ENCODE measurements around the gene KCTD11. TPM values are rescaled to one million over a fixed set of nuclear protein-coding genes. Genes with fewer than 3 reads are reported as not detected.

Gene KCTD11
- total RNA-seq, 1 experiment from 2014 or later: 8.5 TPM

DNA sequence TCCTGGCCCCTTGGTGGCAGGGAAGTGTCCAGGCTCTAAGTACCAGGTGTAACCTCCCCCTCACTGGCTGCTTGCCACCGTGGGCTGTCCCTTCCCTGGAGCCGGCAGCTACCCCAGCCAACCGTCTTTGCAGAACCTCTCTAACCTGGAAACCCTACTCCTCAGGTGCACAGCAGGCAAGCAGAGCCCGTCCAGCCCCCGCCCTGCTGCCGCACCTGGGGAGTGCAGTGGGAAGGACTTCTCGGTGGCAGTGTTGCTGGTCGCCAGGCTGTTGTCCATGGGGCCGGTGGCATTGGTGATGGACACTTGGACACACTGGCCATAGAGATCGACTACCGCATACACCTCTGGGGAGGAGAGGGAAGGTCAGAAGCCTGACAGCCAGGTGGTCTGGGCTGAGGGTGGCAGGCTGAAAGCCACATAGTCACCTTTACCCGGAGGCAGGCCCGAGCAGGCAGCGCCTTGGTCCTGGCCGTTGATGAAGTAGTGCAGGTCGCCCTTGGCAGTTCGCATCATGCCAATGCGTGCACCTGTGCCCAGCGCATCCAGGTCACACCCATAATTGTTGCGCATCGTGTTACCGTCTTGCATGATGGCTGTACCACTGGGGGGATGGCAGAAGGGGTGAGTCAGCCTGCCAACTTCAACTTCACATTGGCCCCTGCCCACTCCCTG, 29.3 kb upstream of the KCTD11 start:
- intact Hi-C loops (cut with micrococcal nuclease; ENCODE audit: unreplicated experiment): no loop called here
- H3K4me1 Mint-ChIP-seq (ENCODE audit: low read depth, unreplicated experiment): peaks cover under 1% of the 10 kb centered on the region
- no peak for DNase-seq
- no peak overlapping the region for H3K4me3 Mint-ChIP-seq (ENCODE audit: low read depth, unreplicated experiment)
- CTCF ChIA-PET: no interaction called here
- peaks cover 26% of the 10 kb centered on the region for H3K36me3 Mint-ChIP-seq (ENCODE audit: insufficient read depth, unreplicated experiment)
- TF ChIP-seq, protein P1, sequence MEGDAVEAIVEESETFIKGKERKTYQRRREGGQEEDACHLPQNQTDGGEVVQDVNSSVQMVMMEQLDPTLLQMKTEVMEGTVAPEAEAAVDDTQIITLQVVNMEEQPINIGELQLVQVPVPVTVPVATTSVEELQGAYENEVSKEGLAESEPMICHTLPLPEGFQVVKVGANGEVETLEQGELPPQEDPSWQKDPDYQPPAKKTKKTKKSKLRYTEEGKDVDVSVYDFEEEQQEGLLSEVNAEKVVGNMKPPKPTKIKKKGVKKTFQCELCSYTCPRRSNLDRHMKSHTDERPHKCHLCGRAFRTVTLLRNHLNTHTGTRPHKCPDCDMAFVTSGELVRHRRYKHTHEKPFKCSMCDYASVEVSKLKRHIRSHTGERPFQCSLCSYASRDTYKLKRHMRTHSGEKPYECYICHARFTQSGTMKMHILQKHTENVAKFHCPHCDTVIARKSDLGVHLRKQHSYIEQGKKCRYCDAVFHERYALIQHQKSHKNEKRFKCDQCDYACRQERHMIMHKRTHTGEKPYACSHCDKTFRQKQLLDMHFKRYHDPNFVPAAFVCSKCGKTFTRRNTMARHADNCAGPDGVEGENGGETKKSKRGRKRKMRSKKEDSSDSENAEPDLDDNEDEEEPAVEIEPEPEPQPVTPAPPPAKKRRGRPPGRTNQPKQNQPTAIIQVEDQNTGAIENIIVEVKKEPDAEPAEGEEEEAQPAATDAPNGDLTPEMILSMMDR (IDR thresholded peaks at IDR 0.05; ENCODE audit: unreplicated experiment): no peak
- H3K27me3 Mint-ChIP-seq (ENCODE audit: unreplicated experiment): no peaks in the 10 kb centered on the region
- no peak overlapping the region for H3K27ac Mint-ChIP-seq (ENCODE audit: unreplicated experiment)
- BruUV-seq (replicated peaks): no TSS peak
- H3K9me3 Mint-ChIP-seq (ENCODE audit: low read depth, unreplicated experiment): no peaks in the 10 kb centered on the region

- Mint-ChIP-seq H3K27ac (ENCODE audit: unreplicated experiment) (no peak overlapping the region), H3K27me3 (ENCODE audit: unreplicated experiment) (no peaks in the 10 kb centered on the region), H3K4me3 (ENCODE audit: low read depth, unreplicated experiment) (no peak overlapping the region), H3K9me3 (ENCODE audit: low read depth, unreplicated experiment) (no peaks in the 10 kb centered on the region), H3K4me1 (ENCODE audit: low read depth, unreplicated experiment) (peaks cover 13% of the 10 kb centered on the region), H3K36me3 (ENCODE audit: insufficient read depth, unreplicated experiment) (peaks cover 28% of the 10 kb centered on the region)
- intact Hi-C loops (cut with micrococcal nuclease; ENCODE audit: unreplicated experiment): no loop called here
- DNase-seq: no peak
- TF ChIP-seq, protein P1 (IDR thresholded peaks at IDR 0.05; ENCODE audit: unreplicated experiment): no peak
- BruUV-seq (replicated peaks): no TSS peak
- CTCF ChIA-PET: no interaction called here
Observed at GRCh38 chr17:7323731-7324437, 28.1 kb upstream of the KCTD11 start.

DNA sequence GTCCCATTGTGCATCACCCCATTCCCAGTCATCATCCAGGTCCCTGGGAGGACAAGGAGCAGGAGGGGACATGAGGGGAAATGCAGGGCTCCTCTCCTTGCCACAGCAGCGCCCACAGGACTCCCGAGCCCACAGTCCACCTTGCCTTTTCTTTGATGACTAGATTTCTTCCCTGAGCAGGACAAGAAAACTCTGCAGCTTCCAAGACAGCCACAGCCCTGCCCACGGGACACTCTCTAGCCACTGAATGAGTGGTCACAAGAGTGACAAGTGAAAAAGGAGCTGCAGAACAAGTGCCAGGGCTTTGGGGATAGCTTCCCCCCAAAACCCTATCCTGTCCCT, 27.6 kb upstream of the KCTD11 start:
- TF ChIP-seq, protein P1 (IDR thresholded peaks at IDR 0.05; ENCODE audit: unreplicated experiment): no peak
- intact Hi-C loops (cut with micrococcal nuclease; ENCODE audit: unreplicated experiment): no loop called here
- DNase-seq: no peak
- Mint-ChIP-seq H3K4me1 (ENCODE audit: low read depth, unreplicated experiment) (peaks cover 16% of the 10 kb centered on the region), H3K36me3 (ENCODE audit: insufficient read depth, unreplicated experiment) (peaks cover 32% of the 10 kb centered on the region), H3K9me3 (ENCODE audit: low read depth, unreplicated experiment) (no peaks in the 10 kb centered on the region), H3K4me3 (ENCODE audit: low read depth, unreplicated experiment) (no peak overlapping the region), H3K27me3 (ENCODE audit: unreplicated experiment) (no peaks in the 10 kb centered on the region), H3K27ac (ENCODE audit: unreplicated experiment) (no peak overlapping the region)
- BruUV-seq (replicated peaks): no TSS peak
- CTCF ChIA-PET: no interaction called here

DNA sequence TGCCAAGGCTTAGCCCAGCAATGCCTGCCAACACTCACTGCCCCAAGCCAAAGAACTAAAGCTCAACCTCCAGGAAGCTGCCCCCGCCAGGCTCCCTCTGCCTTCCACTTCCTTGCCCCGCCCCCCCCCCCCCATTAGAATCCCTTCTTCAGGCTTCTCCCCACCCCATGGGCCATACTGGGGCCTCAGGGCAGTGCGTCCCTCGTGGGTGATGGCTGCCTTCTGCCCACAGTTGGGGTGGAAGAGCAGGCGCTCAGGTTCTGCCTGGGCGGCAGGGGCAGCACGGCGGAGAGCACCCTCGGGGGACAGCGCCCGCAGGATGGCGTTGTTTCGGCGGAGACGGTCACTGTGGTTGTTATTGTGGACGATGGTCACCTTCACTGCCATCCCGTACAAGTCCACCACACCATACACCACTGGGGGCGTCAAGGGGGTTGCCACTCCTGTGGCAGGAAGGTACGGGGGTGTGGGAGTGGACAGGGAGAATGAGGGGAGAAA, 26.9 kb upstream of the KCTD11 start:
- CTCF ChIA-PET: no interaction called here
- H3K36me3 Mint-ChIP-seq (ENCODE audit: insufficient read depth, unreplicated experiment): peaks cover 37% of the 10 kb centered on the region
- TF ChIP-seq, protein P1 (IDR thresholded peaks at IDR 0.05; ENCODE audit: unreplicated experiment): no peak
- H3K9me3 Mint-ChIP-seq (ENCODE audit: low read depth, unreplicated experiment): no peaks in the 10 kb centered on the region
- H3K27ac Mint-ChIP-seq (ENCODE audit: unreplicated experiment): no peak overlapping the region
- intact Hi-C loops (cut with micrococcal nuclease; ENCODE audit: unreplicated experiment): no loop called here
- DNase-seq: no peak
- no peak overlapping the region for H3K4me3 Mint-ChIP-seq (ENCODE audit: low read depth, unreplicated experiment)
- no TSS peak for BruUV-seq (replicated peaks)
- H3K27me3 Mint-ChIP-seq (ENCODE audit: unreplicated experiment): no peaks in the 10 kb centered on the region
- peaks cover 16% of the 10 kb centered on the region for H3K4me1 Mint-ChIP-seq (ENCODE audit: low read depth, unreplicated experiment)

Measured in Calu3 (cell line).